Measurements from ENCODE around the gene ETV1.

Gene ETV1

GRCh38 chr7:13882051-13882450 lies 107.4 kb downstream of the ETV1 start:
- in situ Hi-C loops (cut with MboI; ENCODE audit: low sequenced_read_pairs): no loop called here

GRCh38 chr7:13880789-13881188 lies 108.7 kb downstream of the ETV1 start:
- in situ Hi-C loops (cut with MboI; ENCODE audit: low sequenced_read_pairs): no loop called here

DNA sequence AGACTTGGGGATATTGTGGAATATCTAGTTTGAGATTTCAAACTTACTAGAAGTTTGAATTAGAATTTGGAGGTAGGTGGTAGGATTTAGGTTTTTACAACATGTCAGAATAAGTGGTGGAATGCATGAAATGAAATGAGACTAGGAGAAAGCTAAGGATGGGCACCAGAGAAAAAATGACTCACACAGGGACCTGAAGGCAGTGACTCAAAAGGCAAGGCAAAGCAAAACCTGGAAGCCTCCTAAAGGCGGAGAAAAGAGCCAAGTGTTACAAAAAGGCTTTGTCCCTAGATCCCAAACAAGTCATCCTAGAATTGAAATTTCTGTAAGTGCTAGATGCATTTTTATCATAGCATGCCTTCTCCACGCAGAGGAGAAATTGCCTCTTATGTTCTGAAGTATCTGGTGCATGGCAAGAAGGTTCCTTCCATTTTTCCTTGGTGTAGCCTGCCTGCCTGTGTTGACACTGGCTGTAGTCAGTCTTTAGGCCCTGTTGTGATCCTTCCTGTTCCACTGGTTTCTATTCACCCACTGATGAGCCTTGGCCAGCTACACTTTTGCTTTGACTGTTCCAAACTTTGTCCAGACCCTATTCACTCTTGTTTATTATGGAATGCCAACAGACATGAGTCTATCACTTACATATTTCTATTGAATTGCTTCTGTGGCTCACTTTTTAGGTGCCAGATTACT lies 109.3 kb downstream of the ETV1 start:
- in situ Hi-C loops (cut with MboI; ENCODE audit: low sequenced_read_pairs): no loop called here

- in situ Hi-C loops (cut with MboI; ENCODE audit: low sequenced_read_pairs): no loop called here
Observed at GRCh38 chr7:13879143-13879542, 110.3 kb downstream of the ETV1 start.

DNA sequence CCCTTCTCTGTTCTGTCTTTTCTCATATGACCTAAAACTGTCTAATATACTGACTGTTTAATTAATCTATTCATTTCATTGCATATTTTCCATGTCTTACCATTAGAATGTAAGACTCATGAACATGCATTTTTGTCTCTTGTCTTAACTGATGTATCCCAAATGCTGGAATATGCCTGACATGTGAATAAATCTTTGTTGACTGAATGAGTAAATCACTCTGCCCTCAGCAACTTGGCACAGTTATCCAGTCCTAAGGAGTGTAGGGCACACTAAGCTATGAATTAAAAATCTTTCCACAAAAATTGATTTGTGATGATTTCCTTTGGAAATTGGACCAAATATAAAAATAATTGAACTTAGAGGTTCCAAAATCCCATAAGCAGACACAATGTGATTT lies 111.3 kb downstream of the ETV1 start:
- in situ Hi-C loops (cut with MboI; ENCODE audit: low sequenced_read_pairs): no loop called here

- in situ Hi-C loops (cut with MboI; ENCODE audit: low sequenced_read_pairs): no loop called here
Observed at GRCh38 chr7:13875496-13876074, 113.9 kb downstream of the ETV1 start.

- in situ Hi-C loops (cut with MboI; ENCODE audit: low sequenced_read_pairs): no loop called here
Observed at GRCh38 chr7:13874783-13875182, 114.7 kb downstream of the ETV1 start.

DNA sequence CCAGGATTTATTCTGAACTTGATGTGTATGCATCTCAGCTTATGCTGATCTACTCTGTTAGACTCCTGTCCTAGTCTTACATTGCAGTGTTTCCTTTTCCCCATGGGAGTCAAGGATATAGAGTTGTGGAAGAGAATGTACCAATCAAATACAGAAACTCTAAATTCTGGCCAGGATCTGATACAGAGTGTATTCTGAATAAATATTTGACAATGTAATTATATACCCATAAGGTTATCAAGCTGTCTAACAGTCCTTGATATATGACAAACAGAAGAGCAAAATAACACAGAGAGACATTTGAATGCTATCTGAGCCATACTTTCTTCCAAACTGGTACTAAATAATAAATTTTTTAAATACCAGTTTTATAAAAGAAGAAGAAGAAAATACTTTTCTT lies 116.8 kb downstream of the ETV1 start:
- in situ Hi-C loops (cut with MboI; ENCODE audit: low sequenced_read_pairs): no loop called here

DNA sequence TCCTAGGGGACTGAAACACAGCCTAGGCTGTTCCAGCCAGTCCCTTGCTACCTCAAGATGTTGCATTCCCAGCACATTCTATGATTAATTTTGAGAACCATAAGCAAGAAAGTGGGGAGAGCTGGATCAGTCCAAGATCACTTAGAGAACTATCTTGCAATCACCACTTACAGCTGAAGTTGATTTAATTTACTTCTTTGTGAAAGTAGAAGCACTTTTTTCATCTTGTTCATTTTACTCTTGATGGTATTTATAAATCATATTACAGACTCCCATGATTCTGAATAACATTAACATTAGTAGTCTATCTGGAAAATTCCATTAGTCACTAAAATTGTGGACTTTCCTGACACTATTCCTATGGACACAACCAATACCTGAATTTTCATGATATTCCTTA lies 118.5 kb downstream of the ETV1 start:
- in situ Hi-C loops (cut with MboI; ENCODE audit: low sequenced_read_pairs): no loop called here

DNA sequence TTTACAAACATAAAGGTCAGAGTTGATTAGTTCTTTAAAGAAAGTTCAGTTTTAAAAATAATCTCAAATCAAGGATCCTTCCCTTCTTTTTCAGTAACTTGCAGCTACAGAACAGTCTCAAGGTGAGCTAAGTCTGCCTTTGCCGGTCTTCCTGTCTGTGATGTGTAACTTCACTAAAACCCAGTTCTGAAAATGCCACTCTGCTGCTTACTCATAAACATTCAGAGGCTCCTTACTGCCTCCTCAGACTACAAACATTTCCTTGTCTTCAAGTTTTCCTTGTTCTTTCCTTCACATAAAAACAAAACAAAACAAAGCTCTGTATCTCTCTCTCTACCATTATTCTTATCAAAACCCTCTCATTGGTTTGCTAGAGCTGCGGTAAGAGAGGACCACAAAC lies 128.7 kb downstream of the ETV1 start:
- in situ Hi-C loops (cut with MboI; ENCODE audit: low sequenced_read_pairs): no loop called here

GRCh38 chr7:13856012-13856411 lies 133.5 kb downstream of the ETV1 start:
- in situ Hi-C loops (cut with MboI; ENCODE audit: low sequenced_read_pairs): no loop called here

DNA sequence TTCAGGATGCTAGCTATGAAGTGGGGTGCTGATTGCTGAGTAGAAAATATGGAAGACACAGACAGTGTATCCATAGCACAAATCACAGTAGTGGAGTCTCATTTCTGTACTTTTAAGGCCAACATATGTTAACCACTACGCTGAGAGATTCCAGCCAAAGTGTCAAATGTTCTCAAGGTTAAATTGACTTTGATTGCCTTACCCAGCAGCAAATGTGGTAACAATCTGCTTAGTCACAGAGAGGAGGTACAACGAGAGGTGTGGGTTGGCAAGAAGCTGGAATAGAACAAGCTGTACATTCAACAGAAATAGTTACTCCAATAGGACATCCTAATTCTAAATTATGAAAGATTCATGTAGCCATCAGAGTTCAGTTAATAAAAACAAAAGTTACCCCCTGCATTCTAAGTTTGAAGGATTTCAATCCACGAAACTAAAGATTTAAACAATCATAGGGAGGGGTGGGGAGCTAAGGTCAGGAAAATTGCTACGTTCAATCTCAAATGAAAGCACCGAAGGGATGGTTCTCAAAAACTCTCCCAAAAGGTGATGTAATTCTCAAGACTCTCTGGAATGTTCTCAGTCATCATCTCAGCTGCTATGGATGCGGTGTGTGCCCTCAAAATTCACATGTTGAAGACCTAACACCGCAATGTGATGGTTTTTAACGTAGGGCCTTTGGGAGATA lies 137.0 kb downstream of the ETV1 start:
- in situ Hi-C loops (cut with MboI; ENCODE audit: low sequenced_read_pairs): no loop called here

GRCh38 chr7:13851736-13852135 lies 137.7 kb downstream of the ETV1 start:
- in situ Hi-C loops (cut with MboI; ENCODE audit: low sequenced_read_pairs): no loop called here

- in situ Hi-C loops (cut with MboI; ENCODE audit: low sequenced_read_pairs): no loop called here
Observed at GRCh38 chr7:13850185-13850752, 139.2 kb downstream of the ETV1 start.

DNA sequence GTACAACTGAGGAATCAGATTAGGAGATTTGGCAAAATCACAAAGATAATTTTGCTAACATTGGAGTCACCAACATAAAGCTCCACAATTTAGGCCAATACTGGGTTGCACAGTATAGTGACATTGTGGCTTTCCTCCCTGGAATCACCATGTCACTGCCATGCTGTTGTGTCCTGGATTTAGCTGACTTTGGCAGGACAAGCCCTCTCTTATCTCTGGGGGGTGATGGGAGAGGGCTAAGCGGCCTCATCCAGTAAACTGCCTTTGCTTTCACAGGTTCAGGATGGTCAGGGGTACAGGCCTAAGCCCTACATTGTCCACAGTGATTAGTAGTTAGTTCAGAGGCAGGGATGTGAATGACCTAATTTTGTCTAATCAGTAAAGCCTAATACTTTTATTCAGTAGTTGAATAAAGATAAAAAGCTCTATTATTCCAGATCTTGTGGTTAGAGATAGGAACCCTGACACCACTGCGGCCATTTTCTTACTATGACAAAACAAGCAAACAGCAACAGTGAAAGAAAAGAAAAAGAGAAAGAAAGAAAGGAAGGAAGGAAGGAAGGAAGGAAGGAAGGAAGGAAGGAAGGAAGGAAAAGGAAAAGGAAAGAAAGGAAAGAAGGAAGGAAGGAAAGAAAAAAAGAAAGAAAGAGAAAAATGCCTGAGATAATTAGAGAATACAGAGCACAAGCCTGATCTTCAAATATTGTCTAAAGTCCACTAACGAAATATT lies 140.1 kb downstream of the ETV1 start:
- in situ Hi-C loops (cut with MboI; ENCODE audit: low sequenced_read_pairs): no loop called here

DNA sequence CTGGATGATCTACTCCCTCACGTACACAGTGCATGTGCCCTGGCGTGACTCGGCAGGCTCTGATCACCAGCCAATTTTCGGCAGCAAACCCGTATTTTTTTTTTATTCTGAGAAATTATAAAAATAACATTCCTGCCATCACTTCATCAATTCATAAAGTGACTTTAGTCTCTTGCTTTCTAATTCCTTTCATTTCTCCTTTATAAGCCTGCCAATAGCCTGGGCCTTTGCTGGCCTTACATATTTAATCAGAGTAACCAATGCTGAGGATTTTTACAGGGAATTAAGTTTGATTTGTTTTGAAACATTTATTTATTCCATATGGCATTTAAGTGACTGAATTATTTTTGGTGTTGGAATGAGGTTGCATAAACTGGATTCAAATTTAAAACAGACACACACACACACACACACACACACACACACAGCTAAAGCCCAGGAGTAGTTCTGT lies 140.8 kb downstream of the ETV1 start:
- in situ Hi-C loops (cut with MboI; ENCODE audit: low sequenced_read_pairs): no loop called here

DNA sequence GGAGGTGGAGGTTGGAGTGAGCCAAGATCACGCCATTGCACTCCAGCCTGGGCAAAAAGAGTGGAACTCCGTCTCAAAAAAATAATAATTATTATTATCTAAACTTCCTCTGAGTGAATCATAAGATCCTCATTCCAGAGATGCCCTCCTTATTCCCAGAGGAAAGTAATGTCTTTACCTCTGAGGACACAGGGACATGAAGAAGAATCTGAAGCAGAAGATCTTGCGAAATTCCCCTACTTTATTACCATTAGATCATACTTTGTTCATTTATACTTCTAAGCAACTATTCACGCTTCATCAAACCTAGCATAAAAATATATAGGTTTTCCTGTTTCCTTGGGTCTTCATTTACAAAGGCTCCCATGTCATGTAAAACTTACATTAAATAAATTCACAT lies 143.1 kb downstream of the ETV1 start:
- in situ Hi-C loops (cut with MboI; ENCODE audit: low sequenced_read_pairs): no loop called here

- in situ Hi-C loops (cut with MboI; ENCODE audit: low sequenced_read_pairs): no loop called here
Observed at GRCh38 chr7:13845601-13846000, 143.9 kb downstream of the ETV1 start.

DNA sequence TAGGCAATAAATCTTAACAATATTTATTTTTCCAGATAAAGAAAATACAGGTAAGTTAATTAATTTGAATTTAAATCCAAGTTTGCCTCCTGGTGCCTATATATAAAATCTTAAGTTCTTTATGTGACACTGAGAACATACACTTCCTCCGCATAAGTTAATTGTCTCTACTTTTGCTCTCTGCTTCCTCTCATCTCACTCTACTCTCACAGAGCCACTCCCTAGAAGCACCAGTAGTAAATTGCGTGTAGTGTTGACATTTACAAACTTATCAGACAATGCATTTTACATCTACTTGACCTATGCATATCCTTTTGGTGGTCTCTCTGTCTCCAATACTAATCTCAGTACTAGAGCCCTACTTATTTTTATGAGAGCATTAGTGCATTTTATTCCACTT lies 144.5 kb downstream of the ETV1 start:
- in situ Hi-C loops (cut with MboI; ENCODE audit: low sequenced_read_pairs): no loop called here

- in situ Hi-C loops (cut with MboI; ENCODE audit: low sequenced_read_pairs): no loop called here
Observed at GRCh38 chr7:13841284-13841683, 148.2 kb downstream of the ETV1 start.
